ENCODE measurements around the gene ANAPC2.

The ANAPC2 gene

DNA sequence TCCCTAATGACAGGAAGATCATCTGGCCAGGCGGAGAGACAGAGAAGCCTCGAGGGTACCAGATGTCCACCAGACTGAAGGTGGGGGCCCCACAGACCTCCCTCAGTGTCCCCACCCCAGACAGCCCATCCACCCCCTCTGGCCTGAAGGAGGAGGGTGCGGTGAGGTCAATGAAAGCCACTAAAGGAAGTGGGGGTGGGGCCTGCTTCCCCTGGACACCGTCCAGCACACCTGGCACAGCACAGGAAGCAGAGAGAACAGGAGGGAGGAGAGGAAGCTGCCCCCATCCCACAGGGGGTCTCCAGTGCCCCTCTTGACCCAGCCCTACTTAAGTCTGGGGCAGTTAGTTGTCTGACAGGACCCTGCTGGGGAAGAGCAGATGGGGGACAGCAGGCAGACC lies 29.7 kb downstream of the ANAPC2 start:
- Mint-ChIP-seq H3K36me3 (no peaks in the 10 kb centered on the region), H3K27me3 (peaks cover 32% of the 10 kb centered on the region), H3K4me1 (peaks cover 14% of the 10 kb centered on the region), H3K27ac (no peak overlapping the region), H3K4me3 (no peak overlapping the region), H3K9me3 (no peaks in the 10 kb centered on the region)

GRCh38 chr9:137157618-137158415 lies 30.5 kb downstream of the ANAPC2 start:
- Mint-ChIP-seq H3K4me3 (no peak overlapping the region), H3K27me3 (peaks cover 29% of the 10 kb centered on the region), H3K36me3 (no peaks in the 10 kb centered on the region), H3K9me3 (no peaks in the 10 kb centered on the region), H3K27ac (no peak overlapping the region), H3K4me1 (peaks cover 12% of the 10 kb centered on the region)

DNA sequence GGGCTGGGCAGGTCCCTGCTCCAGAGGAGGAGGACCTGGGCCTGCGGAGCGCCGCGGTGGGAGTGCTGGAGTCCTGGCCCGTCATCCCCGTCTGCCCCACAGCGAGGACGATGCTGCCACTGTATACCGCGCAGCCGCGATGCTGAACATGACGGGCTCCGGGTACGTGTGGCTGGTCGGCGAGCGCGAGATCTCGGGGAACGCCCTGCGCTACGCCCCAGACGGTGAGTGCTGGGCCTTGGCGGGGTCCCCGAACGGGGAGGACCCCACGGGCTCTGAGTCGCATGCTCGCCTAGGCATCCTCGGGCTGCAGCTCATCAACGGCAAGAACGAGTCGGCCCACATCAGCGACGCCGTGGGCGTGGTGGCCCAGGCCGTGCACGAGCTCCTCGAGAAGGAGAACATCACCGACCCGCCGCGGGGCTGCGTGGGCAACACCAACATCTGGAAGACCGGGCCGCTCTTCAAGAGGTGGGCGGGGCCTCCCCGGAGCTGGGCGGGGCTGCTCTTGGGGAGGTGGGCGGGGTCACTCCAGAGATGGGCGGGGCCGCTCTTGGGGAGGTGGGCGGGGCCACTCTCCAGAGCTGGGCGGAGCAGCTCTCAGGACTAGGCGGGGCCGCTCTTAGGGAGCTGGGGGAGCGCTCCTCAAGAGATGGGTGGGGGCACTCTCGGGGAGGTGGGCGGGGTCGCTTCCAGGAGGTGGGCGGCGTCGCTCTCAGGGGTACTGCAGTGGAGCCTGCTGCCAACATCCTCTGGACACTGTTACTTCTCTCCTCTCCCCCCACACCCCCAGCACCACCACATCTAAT lies 31.6 kb downstream of the ANAPC2 start:
- Mint-ChIP-seq H3K36me3 (no peaks in the 10 kb centered on the region), H3K4me3 (peak overlapping the region; percentile 37), H3K27me3 (peaks cover 27% of the 10 kb centered on the region), H3K4me1 (peaks cover 12% of the 10 kb centered on the region), H3K9me3 (no peaks in the 10 kb centered on the region), H3K27ac (no peak overlapping the region)

DNA sequence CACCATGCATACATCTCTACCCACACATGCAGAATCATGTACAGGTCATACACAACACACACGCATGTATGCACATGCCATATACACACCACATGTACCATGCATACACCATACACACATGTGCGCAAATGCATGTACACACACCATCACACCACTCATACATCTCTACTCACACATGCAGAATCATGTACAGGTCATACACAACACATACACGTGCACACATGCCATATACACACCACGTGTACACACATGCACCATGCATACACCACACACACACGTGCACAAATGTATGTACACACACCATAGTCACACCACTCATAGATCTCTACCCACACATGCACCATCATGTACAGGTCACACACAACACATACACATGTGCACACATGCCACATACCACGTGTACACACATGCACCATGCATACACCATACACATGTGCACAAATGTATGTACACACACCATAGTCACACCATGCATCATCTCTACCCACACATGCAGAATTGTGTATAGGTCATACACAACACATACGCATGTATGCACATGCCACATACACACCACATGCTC lies 35.4 kb downstream of the ANAPC2 start:
- H3K9me3 Mint-ChIP-seq: no peaks in the 10 kb centered on the region
- no peak overlapping the region for H3K27ac Mint-ChIP-seq
- H3K4me1 Mint-ChIP-seq: peaks cover under 1% of the 10 kb centered on the region
- H3K4me3 Mint-ChIP-seq: no peak overlapping the region
- peaks cover 12% of the 10 kb centered on the region for H3K27me3 Mint-ChIP-seq
- H3K36me3 Mint-ChIP-seq: no peaks in the 10 kb centered on the region

DNA sequence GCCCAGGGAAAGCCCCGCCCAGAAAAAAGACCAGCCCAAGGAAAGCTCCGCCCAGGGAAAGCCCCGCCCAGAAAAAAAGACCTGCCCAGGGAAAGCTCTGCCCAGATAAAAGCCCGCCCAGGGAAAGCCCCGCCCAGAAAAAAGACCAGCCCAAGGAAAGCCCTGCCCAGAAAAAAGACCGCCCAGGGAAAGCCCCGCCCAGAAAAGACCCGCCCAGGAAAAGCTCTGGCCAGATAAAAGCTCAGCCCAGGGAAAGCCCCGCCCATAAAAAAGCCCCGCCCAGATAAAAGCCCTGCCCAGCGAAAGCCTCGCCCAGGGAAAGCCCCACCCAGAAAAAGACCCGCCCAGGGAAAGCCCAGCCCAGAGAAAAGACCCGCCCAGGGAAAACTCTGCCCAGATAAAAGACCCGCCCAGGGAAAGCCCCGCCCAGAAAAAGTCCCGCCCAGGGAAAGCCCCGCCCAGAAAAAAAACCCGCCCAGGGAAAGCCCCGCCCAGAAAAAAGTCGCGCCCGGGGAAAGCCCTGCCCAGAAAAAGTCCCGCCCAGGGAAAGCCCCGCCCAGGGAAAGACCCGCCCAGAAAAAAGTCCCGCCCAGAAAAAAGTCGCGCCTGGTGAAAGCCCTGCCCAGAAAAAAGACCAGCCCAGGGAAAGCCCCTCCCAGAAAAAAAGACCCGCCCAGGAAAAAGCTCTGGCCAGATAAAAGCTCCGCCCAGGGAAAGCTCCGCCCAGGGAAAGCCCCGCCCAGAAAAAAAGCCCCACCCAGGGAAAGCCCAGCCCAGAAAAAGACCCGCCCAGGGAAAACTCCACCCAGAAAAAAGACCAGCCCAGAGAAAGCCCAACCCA lies 37.5 kb downstream of the ANAPC2 start:
- no peak overlapping the region for H3K4me3 Mint-ChIP-seq
- H3K27ac Mint-ChIP-seq: no peak overlapping the region
- H3K9me3 Mint-ChIP-seq: no peaks in the 10 kb centered on the region
- no peaks in the 10 kb centered on the region for H3K4me1 Mint-ChIP-seq
- H3K27me3 Mint-ChIP-seq: peaks cover 9% of the 10 kb centered on the region
- no peaks in the 10 kb centered on the region for H3K36me3 Mint-ChIP-seq

DNA sequence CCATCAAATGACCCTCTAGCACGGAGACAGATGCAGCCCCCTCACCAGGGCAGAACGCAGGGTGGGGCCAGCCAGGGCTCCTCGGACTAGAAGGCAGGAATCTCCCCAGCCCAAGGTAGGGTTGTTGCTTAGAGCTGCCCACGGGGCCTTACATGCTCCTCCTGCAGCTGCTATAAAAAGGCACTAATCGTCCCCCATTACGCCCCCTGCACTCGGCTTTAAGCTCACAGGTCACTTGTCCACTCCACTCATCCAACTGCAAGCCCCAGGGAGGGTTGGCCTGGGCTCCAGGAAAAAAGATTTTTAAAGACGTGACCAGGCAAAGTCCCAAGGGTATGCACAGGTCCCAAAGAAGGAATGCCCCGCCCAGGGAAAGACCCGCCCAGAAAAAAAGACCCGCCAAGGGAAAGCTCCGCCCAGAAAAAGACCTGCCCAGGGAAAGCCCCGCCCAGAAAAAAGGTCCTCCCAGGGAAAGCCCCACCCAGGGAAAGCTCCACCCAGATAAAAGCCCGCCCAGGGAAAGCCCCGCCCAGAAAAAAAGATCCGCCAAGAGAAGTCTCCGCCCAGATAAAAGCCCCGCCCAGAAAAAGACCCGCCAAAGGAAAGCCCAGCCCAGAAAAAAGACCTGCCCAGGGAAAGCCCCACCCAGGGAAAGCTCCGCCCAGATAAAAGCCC lies 38.3 kb downstream of the ANAPC2 start:
- no peaks in the 10 kb centered on the region for H3K4me1 Mint-ChIP-seq

GRCh38 chr9:137149363-137149762 lies 39.0 kb downstream of the ANAPC2 start:
- Mint-ChIP-seq H3K27me3 (peaks cover 3% of the 10 kb centered on the region), H3K27ac (no peak overlapping the region), H3K9me3 (no peaks in the 10 kb centered on the region), H3K36me3 (no peaks in the 10 kb centered on the region), H3K4me3 (no peak overlapping the region), H3K4me1 (no peaks in the 10 kb centered on the region)

More for the DNA sequence above, 38.3 kb downstream of the ANAPC2 start:
- Mint-ChIP-seq H3K36me3 (no peaks in the 10 kb centered on the region), H3K9me3 (no peaks in the 10 kb centered on the region), H3K4me3 (no peak overlapping the region), H3K27ac (no peak overlapping the region), H3K27me3 (peaks cover 7% of the 10 kb centered on the region)

- no peaks in the 10 kb centered on the region for H3K36me3 Mint-ChIP-seq
- no peak overlapping the region for H3K27ac Mint-ChIP-seq
- H3K27me3 Mint-ChIP-seq: peaks cover 8% of the 10 kb centered on the region
- no peaks in the 10 kb centered on the region for H3K9me3 Mint-ChIP-seq
- no peaks in the 10 kb centered on the region for H3K4me1 Mint-ChIP-seq
- no peak overlapping the region for H3K4me3 Mint-ChIP-seq
Measured at GRCh38 chr9:137148661-137149060, 39.7 kb downstream of the ANAPC2 start.

DNA sequence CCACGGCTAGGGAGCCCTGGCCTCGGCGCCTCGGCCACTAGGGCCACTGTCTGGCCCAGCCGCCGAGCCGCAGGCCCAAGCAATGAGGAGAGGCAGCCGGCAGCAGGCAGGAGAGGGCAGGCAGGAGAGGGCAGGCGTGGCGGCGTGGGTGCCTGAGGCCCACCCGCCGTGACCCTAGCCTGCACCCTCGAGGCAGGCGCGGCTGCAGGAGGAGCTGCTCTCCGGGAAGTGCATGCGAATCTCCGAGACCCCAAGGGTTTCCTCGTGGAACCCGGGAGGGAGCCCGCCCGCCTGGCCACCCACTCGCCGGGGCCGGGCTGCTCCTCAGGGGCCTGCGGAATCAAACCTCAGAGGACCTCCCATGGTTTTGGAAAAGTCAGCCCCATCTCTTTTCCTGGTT lies 40.1 kb downstream of the ANAPC2 start:
- Mint-ChIP-seq H3K9me3 (no peaks in the 10 kb centered on the region), H3K36me3 (no peaks in the 10 kb centered on the region), H3K4me1 (no peaks in the 10 kb centered on the region), H3K27ac (no peak overlapping the region), H3K4me3 (no peak overlapping the region), H3K27me3 (peaks cover 10% of the 10 kb centered on the region)

GRCh38 chr9:137147793-137148160 lies 40.6 kb downstream of the ANAPC2 start:
- H3K36me3 Mint-ChIP-seq: no peaks in the 10 kb centered on the region
- no peaks in the 10 kb centered on the region for H3K4me1 Mint-ChIP-seq
- no peak overlapping the region for H3K4me3 Mint-ChIP-seq
- no peak overlapping the region for H3K27ac Mint-ChIP-seq
- H3K27me3 Mint-ChIP-seq: peaks cover 10% of the 10 kb centered on the region
- no peaks in the 10 kb centered on the region for H3K9me3 Mint-ChIP-seq

DNA sequence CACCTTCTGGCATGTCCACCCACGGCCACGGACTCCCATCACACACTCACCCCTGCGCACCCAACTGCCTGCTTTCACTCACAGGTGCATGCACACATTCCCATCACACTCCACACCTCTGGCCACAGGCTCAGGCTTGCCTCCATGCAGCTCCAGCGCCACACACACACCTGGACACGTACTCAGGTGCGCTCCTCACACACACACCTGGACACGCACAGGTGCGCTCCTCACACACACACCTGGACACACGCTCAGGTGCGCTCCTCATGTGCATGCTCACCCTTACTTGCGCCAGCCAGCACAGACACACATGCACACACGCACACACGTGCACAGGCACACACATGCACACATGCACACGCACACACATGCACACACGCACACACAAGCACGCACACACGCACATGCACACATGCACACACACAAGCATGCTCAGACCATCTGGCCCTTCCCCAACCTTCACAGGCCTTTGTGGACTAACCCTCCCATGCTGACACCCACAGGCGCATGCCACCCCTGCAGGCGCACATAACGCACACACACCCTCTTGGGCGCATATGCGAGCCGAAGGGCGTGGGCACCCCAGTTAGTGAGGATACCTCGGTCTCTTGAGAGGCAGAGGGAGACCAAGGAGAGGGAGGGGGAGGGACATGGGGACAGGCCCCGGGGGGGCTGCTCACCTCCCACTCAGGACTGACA lies 41.1 kb downstream of the ANAPC2 start:
- H3K4me1 Mint-ChIP-seq: no peaks in the 10 kb centered on the region
- H3K36me3 Mint-ChIP-seq: no peaks in the 10 kb centered on the region
- H3K9me3 Mint-ChIP-seq: no peaks in the 10 kb centered on the region
- no peak overlapping the region for H3K27ac Mint-ChIP-seq
- H3K27me3 Mint-ChIP-seq: peaks cover 12% of the 10 kb centered on the region
- H3K4me3 Mint-ChIP-seq: no peak overlapping the region

DNA sequence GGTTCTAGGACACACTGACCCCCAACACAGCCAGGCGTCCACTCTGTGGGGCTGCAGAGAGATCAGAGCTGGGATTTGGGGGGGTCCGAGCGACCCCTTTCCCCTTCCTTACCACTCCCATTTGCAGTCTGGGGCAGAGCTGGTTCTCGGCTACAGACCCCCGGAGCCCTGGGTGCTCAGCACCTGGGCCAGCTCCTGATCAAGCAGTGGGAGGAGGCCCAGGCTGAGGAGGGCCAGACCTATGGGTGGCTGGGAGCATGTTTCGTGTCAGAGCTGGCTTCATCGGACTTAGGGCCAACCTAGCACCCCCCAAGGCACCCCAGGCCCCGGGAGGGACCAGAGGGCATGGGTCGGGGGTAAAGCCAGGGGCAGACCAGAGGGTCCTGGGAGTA lies 41.8 kb downstream of the ANAPC2 start:
- Mint-ChIP-seq H3K36me3 (no peaks in the 10 kb centered on the region), H3K4me1 (no peaks in the 10 kb centered on the region), H3K9me3 (no peaks in the 10 kb centered on the region), H3K4me3 (no peak overlapping the region), H3K27ac (no peak overlapping the region), H3K27me3 (peaks cover 14% of the 10 kb centered on the region)

DNA sequence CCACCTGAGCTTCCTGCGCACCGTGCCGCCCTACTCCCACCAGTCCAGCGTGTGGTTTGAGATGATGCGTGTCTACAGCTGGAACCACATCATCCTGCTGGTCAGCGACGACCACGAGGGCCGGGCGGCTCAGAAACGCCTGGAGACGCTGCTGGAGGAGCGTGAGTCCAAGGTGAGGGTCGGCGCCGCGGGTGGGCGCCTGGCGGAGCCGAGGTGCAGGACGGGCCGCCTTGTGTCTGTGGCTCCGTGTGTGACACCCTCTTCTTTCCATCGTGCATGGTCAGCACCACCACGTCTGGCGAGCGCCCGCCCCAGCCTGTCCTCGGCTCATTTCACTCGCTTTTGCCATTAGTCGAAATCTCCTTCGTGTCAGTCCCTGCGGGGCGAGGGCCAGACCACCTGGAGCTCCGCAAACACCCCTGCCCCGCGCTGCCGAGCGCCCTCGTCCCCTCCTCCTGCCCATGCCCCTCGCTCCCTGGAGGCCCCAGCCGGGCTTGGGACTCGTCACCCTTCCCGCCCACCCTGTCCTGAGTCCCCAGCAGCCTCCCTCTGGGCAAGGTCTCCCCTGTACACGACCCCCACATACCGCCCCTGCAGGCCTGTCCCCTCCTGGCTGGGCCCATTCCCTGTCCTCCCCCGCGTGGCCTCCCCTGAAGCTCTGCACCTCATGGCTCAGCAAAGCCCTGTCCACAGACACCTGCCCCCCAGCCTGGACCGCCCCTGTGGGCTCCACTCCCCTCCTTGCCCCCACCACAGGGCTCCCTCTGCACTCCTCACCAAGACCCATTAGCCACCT lies 42.4 kb downstream of the ANAPC2 start:
- Mint-ChIP-seq H3K27ac (no peak overlapping the region), H3K27me3 (peaks cover 14% of the 10 kb centered on the region), H3K36me3 (no peaks in the 10 kb centered on the region), H3K9me3 (no peaks in the 10 kb centered on the region), H3K4me1 (no peaks in the 10 kb centered on the region), H3K4me3 (no peak overlapping the region)

DNA sequence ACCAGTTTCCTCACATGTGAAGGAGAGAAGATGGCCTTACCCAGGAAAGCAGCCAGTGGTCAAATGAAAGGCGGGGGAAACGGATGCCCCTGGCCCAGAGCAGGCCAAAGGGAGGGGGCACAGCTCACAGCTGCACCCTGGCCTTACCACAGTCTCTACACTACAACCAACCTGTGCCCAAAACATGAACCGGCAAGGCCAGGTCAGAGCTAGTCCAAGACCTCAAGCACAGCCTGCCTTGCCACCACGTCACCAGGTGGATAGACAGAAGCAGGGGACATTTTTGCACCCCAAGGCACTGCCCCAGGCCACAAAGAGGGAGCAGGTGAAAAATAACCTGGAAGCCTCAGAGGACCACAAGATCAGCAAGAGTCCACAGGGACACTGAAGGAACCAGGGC lies 44.9 kb downstream of the ANAPC2 start:
- no peaks in the 10 kb centered on the region for H3K36me3 Mint-ChIP-seq
- peaks cover 3% of the 10 kb centered on the region for H3K4me1 Mint-ChIP-seq
- H3K9me3 Mint-ChIP-seq: no peaks in the 10 kb centered on the region
- H3K4me3 Mint-ChIP-seq: no peak overlapping the region
- H3K27ac Mint-ChIP-seq: no peak overlapping the region
- H3K27me3 Mint-ChIP-seq: peaks cover 24% of the 10 kb centered on the region
